ENCODE measurements around the gene ZNF648.
"Not testable (repeated sequence)": the region's sequence is repeated elsewhere in the genome, so short reads cannot be mapped to it uniquely, and the experiment has no call there.

ZNF648 gene

GRCh38 chr1:182061594-182061993, at the start of gene ZNF648:
Gene ZNF648, minus strand, starts transcription at chr1:182061712. Its CDS starts 3,702 bp downstream, at chr1:182058010.
- DNase-seq = no peak

GRCh38 chr1:182110635-182111034, 49.1 kb upstream of the ZNF648 start:
- no peak for DNase-seq

- DNase-seq = no peak
Observed at GRCh38 chr1:182109771-182110170, 48.3 kb upstream of the ZNF648 start.

GRCh38 chr1:182107209-182107608, 45.7 kb upstream of the ZNF648 start:
- DNase-seq = no peak

- DNase-seq = no peak
Observed at GRCh38 chr1:182102043-182102416, 40.5 kb upstream of the ZNF648 start.

GRCh38 chr1:182101415-182102042, 40.0 kb upstream of the ZNF648 start:
- no peak for DNase-seq

GRCh38 chr1:182098301-182098700, 36.8 kb upstream of the ZNF648 start:
- no peak for DNase-seq

- DNase-seq = no peak
Observed at GRCh38 chr1:182095946-182096345, 34.4 kb upstream of the ZNF648 start.

- DNase-seq = not testable (repeated sequence)
Observed at GRCh38 chr1:182094514-182095005, 33.0 kb upstream of the ZNF648 start.

- no peak for DNase-seq
Observed at GRCh38 chr1:182093781-182094180, 32.3 kb upstream of the ZNF648 start.

GRCh38 chr1:182092336-182092735, 30.8 kb upstream of the ZNF648 start:
- no peak for DNase-seq

- DNase-seq = peak in 9 of 56 donors; percentile 8 to 33 (median 19)
Observed at GRCh38 chr1:182091083-182091482, 29.6 kb upstream of the ZNF648 start.

- DNase-seq = no peak
Observed at GRCh38 chr1:182087719-182088350, 26.3 kb upstream of the ZNF648 start.

GRCh38 chr1:182087304-182087703, 25.8 kb upstream of the ZNF648 start:
- no peak for DNase-seq

- no peak for DNase-seq
Observed at GRCh38 chr1:182086620-182087019, 25.1 kb upstream of the ZNF648 start.

- DNase-seq = no peak
Observed at GRCh38 chr1:182086136-182086535, 24.6 kb upstream of the ZNF648 start.

- DNase-seq = no peak
Observed at GRCh38 chr1:182085726-182086125, 24.2 kb upstream of the ZNF648 start.

GRCh38 chr1:182084487-182085316, 23.2 kb upstream of the ZNF648 start:
- DNase-seq = peak; percentile 27 to 93 (median 78)

GRCh38 chr1:182083851-182084486, 22.5 kb upstream of the ZNF648 start:
- no peak for DNase-seq

- DNase-seq = peak in 14 of 56 donors; percentile 10 to 60 (median 18)
Observed at GRCh38 chr1:182080955-182081582, 19.6 kb upstream of the ZNF648 start.

GRCh38 chr1:182080040-182080439, 18.5 kb upstream of the ZNF648 start:
- DNase-seq = no peak
